ENCODE results near the gene SCFD1.
"Not testable (repeated sequence)": the region's sequence is repeated elsewhere in the genome, so short reads cannot be mapped to it uniquely, and the experiment has no call there.

Gene SCFD1

DNA sequence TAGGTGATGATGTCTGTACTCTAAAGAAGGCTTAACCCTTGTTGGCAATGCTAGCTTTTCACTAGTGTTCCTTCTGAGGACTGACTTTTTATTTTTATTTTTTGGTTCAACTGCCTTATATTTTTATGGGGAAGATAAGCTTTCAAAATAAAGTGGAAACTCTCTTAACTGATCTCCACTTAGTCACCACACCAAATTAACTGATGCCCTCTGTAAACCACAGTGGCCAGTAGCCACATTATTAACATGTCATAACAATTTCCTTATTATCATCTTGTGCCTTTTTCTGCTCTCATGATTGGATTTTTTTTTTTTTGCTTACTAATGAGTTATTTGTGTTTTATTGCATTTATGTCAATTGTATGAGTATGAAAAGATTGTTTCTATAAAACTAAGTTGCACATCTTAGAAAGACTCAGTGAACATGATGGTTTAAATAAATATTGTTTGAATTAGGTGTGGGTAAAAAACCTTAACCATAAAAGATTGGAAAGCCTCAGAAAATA, 56.9 kb downstream of the SCFD1 start:
- no peak for DNase-seq

GRCh38 chr14:30680036-30680435, 57.9 kb downstream of the SCFD1 start:
- DNase-seq = no peak

DNA sequence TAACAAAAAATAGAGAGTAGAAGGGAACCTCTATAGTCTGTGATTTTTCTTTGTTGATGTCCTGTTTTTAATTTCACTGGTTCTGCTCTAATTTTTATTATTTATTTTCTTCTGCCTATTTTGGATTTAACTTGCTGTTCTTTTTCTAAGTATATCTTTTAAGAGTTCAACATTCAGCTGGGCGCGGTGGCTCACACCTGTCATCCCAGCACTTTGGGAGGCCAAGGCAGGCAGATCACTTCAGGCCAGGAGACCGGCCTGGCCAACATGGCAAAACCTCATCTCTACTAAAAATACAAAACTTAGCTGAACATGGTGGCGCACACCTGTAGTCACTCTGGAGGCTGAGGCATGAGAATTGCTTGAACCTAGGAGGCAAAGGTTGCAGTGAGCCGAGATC, 58.7 kb downstream of the SCFD1 start:
- not testable (repeated sequence) for DNase-seq

- DNase-seq = no peak
Observed at GRCh38 chr14:30681752-30682355, 59.7 kb downstream of the SCFD1 start.

GRCh38 chr14:30690487-30691355, 68.6 kb downstream of the SCFD1 start:
- DNase-seq = not testable (repeated sequence)

DNA sequence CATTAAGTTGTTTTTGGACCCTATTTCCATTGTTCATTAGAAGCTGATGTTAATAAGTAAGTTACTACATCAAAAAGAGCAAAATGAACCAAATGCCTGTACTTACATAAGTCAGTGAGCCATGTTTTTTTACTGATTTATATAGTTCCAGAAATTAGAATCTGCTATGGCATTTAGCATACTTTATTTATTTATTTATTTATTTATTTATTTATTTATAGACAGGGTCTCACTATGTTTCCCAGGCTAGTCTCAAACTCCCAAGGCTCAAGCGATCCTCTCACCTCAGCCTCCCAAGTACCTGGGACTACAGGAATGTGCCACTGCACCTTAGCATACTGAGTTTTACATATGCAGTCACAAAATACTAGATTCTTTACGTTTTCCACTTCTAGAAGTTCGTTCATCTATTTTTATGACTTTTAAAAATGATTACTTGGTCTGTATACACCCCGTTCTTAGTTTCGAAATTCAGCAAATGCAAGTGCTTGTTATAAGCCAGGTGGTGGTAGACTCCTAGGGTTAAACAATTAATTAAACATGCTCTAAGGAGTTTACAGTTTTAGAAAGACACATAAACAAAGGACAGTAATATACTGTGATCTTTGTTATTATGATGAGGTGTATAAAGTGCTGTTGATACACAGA, 69.8 kb downstream of the SCFD1 start:
- no peak for DNase-seq

GRCh38 chr14:30692669-30693068, 70.5 kb downstream of the SCFD1 start:
- DNase-seq = no peak

- no peak for DNase-seq
Observed at GRCh38 chr14:30698463-30698862, 76.3 kb downstream of the SCFD1 start.

DNA sequence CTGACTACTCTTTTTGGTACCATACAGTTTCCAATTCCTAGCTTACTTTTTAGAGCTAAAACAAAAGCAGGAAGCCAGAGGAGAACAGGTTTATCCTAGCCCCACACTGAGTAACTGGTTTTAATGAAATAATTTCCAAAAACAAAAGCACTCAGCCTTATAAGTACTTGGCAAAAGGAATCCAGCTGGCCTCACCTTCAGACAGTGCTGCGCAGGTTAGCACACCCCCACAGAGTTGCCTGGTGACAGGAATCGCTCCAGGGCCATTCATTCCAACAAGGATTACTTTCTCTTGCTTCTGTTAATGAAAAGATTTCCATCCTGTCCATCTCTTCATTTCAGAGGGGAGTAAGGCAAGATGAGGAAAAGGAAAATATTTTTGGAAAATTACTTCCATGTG, 84.6 kb downstream of the SCFD1 start:
- DNase-seq = no peak

DNA sequence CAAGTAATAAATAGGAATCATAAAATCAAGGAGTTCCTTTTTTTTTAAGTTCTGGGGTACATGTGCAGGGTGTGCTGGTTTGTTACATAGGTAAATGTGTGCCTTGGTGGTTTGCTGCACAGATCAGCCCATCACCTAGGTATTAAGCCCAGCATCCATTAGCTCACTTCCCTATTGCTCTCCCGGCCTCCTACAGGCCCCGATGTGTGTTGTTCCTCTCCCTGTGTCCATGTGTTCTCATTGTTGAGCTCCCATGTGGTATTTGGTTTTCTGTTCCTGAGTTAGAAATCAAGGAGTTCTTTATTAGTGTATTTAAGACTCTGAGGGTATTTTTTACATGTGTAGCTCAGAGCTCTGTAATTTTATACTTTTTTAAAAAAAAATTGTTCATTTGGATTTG, 86.0 kb downstream of the SCFD1 start:
- no peak for DNase-seq

DNA sequence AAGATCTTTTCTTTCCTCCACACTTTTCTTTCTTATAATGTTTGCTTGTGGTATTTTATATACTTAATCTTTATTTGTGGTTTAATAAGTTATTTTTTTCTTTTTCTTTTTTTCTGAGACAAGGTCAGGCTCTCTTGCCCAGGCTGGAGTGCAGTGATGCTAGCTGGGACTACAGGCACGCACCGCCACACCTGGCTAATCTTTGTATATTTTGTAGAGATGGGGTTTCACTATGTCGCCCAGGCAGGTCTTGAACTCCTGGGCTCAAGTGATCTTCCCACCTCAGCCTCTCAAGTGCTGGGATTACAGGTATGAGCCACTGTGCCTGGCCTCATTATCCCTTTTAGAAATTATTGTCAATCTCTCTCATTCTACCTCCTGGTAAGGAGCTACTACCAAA, 87.1 kb downstream of the SCFD1 start:
- no peak for DNase-seq

- DNase-seq = no peak
Observed at GRCh38 chr14:30710876-30711275, 88.8 kb downstream of the SCFD1 start.

- DNase-seq = no peak
Observed at GRCh38 chr14:30719137-30719536, 97.0 kb downstream of the SCFD1 start.

DNA sequence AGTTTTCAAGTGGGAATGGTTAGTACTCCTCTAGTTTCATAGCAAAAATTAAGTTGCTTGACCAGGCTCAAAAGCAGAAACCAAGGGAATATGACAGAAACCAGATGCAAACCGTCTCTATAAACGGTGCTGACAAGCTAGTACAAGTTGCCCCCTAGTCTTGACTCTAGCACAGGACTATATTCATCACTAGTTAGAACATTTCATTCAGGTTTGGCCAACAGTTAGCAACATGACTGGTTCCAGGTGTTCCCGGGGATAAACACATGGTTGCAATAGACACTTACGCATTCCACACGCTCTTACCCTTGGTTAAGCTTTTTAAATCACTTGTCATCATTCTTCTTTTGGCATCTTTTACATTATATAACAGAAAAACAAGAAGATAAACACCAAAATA, 103.6 kb downstream of the SCFD1 start:
- no peak for DNase-seq

GRCh38 chr14:30728471-30728870, 106.4 kb downstream of the SCFD1 start:
- DNase-seq = no peak

DNA sequence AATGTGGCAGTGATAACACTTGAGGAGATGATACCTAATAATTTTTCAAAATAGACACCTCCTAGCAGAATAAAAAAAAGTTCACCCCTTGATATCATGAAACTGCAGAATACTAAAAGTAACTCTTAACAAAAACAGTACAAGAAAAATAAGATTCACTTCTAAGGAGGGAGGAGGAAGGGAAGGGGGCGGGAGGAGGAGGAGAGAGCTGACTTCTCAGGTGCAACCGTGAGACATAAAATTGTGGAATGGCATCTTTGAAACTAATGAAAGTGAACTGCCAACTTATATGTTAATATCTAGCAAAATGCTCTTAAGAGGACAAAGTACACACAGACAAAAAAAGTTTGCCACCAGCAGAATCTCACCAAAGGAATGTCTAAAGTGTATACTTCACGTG, 115.8 kb downstream of the SCFD1 start:
- no peak for DNase-seq

- no peak for DNase-seq
Observed at GRCh38 chr14:30738978-30739377, 116.9 kb downstream of the SCFD1 start.

- no peak for DNase-seq
Observed at GRCh38 chr14:30748343-30748742, 126.2 kb downstream of the SCFD1 start.

- no peak for DNase-seq
Observed at GRCh38 chr14:30751646-30752416, 129.7 kb downstream of the SCFD1 start.

- DNase-seq = no peak
Observed at GRCh38 chr14:30753452-30753851, 131.3 kb downstream of the SCFD1 start.

DNA sequence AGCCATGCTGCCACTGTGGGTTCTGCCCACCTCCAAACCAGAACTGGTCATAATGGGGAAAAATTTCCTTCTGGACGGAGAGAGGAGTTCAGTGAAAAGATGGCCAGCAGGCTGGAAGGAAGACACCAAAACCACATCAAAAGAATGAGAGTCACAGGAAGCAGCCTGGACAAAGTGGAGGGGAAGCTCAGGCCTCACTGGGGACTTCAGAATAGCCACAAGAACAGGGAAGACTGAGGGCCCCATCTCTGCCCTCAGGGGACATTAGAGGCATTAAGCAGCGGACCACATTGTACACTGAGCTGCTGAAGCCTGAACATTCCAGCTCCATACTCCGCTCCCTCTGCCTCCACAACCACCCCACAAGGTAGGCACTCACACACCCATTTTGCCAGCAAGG, 132.7 kb downstream of the SCFD1 start:
- DNase-seq = no peak

- no peak for DNase-seq
Observed at GRCh38 chr14:30756594-30756993, 134.5 kb downstream of the SCFD1 start.

- no peak for DNase-seq
Observed at GRCh38 chr14:30757082-30757481, 135.0 kb downstream of the SCFD1 start.
